ENCODE results near the gene TACR1.
"Not testable (repeated sequence)": the region's sequence is repeated elsewhere in the genome, so short reads cannot be mapped to it uniquely, and the experiment has no call there.

Gene TACR1

GRCh38 chr2:75146606-75147332 lies 52.6 kb downstream of the TACR1 start:
- Histone ChIP-seq H3K4me1 (ENCODE audit: control insufficient read depth, insufficient read depth, low read length) (no peaks in the 10 kb centered on the region), H3K36me3 (ENCODE audit: control insufficient read depth, insufficient read depth, low read length) (no peaks in the 10 kb centered on the region), H3K9me3 (ENCODE audit: control insufficient read depth, insufficient read depth, low read length) (no peaks in the 10 kb centered on the region), H3K27me3 (ENCODE audit: control insufficient read depth, insufficient read depth, low read length) (no peaks in the 10 kb centered on the region), H3K9ac (ENCODE audit: low read depth, low read length) (no peak overlapping the region), H3K4me3 (ENCODE audit: low read depth, low read length) (no peak overlapping the region), H3K27ac (ENCODE audit: low read depth, low read length) (no peak overlapping the region)

- H3K4me3 ChIP-seq (ENCODE audit: low read depth, low read length); H3K4me1 ChIP-seq (ENCODE audit: control insufficient read depth, insufficient read depth, low read length); H3K27ac ChIP-seq (ENCODE audit: low read depth, low read length); H3K9ac ChIP-seq (ENCODE audit: low read depth, low read length); H3K36me3 ChIP-seq (ENCODE audit: control insufficient read depth, insufficient read depth, low read length); H3K27me3 ChIP-seq (ENCODE audit: control insufficient read depth, insufficient read depth, low read length); H3K9me3 ChIP-seq (ENCODE audit: control insufficient read depth, insufficient read depth, low read length): not testable (repeated sequence)
Observed at GRCh38 chr2:75146221-75146605, 53.1 kb downstream of the TACR1 start.

GRCh38 chr2:75142081-75142480 lies 57.2 kb downstream of the TACR1 start:
- no peaks in the 10 kb centered on the region for H3K27me3 ChIP-seq (ENCODE audit: control insufficient read depth, insufficient read depth, low read length)
- no peaks in the 10 kb centered on the region for H3K36me3 ChIP-seq (ENCODE audit: control insufficient read depth, insufficient read depth, low read length)
- no peak overlapping the region for H3K9ac ChIP-seq (ENCODE audit: low read depth, low read length)
- no peak overlapping the region for H3K4me3 ChIP-seq (ENCODE audit: low read depth, low read length)
- H3K27ac ChIP-seq (ENCODE audit: low read depth, low read length), result no peak overlapping the region
- no peaks in the 10 kb centered on the region for H3K4me1 ChIP-seq (ENCODE audit: control insufficient read depth, insufficient read depth, low read length)
- no peaks in the 10 kb centered on the region for H3K9me3 ChIP-seq (ENCODE audit: control insufficient read depth, insufficient read depth, low read length)

- Histone ChIP-seq H3K27me3 (ENCODE audit: control insufficient read depth, insufficient read depth, low read length) (no peaks in the 10 kb centered on the region), H3K9me3 (ENCODE audit: control insufficient read depth, insufficient read depth, low read length) (no peaks in the 10 kb centered on the region), H3K27ac (ENCODE audit: low read depth, low read length) (no peak overlapping the region), H3K9ac (ENCODE audit: low read depth, low read length) (no peak overlapping the region), H3K36me3 (ENCODE audit: control insufficient read depth, insufficient read depth, low read length) (no peaks in the 10 kb centered on the region), H3K4me1 (ENCODE audit: control insufficient read depth, insufficient read depth, low read length) (0 out of 2 replicates have a peak, but pooled peaks cover 5% of the 10 kb centered on the region), H3K4me3 (ENCODE audit: low read depth, low read length) (no peak overlapping the region)
Observed at GRCh38 chr2:75140288-75140687, 59.0 kb downstream of the TACR1 start.

- Histone ChIP-seq H3K4me1 (ENCODE audit: control insufficient read depth, insufficient read depth, low read length) (0 out of 2 replicates have a peak, but pooled peaks cover 5% of the 10 kb centered on the region), H3K9ac (ENCODE audit: low read depth, low read length) (no peak overlapping the region), H3K27me3 (ENCODE audit: control insufficient read depth, insufficient read depth, low read length) (no peaks in the 10 kb centered on the region), H3K4me3 (ENCODE audit: low read depth, low read length) (no peak overlapping the region), H3K27ac (ENCODE audit: low read depth, low read length) (no peak overlapping the region), H3K36me3 (ENCODE audit: control insufficient read depth, insufficient read depth, low read length) (no peaks in the 10 kb centered on the region), H3K9me3 (ENCODE audit: control insufficient read depth, insufficient read depth, low read length) (no peaks in the 10 kb centered on the region)
Observed at GRCh38 chr2:75139171-75139570, 60.1 kb downstream of the TACR1 start.

GRCh38 chr2:75138528-75138927 lies 60.8 kb downstream of the TACR1 start:
- Histone ChIP-seq H3K9me3 (ENCODE audit: control insufficient read depth, insufficient read depth, low read length) (no peaks in the 10 kb centered on the region), H3K4me3 (ENCODE audit: low read depth, low read length) (no peak overlapping the region), H3K27me3 (ENCODE audit: control insufficient read depth, insufficient read depth, low read length) (no peaks in the 10 kb centered on the region), H3K9ac (ENCODE audit: low read depth, low read length) (no peak overlapping the region), H3K4me1 (ENCODE audit: control insufficient read depth, insufficient read depth, low read length) (0 out of 2 replicates have a peak, but pooled peaks cover 5% of the 10 kb centered on the region), H3K27ac (ENCODE audit: low read depth, low read length) (no peak overlapping the region), H3K36me3 (ENCODE audit: control insufficient read depth, insufficient read depth, low read length) (no peaks in the 10 kb centered on the region)

GRCh38 chr2:75135776-75136400 lies 63.4 kb downstream of the TACR1 start:
- Histone ChIP-seq H3K4me3 (ENCODE audit: low read depth, low read length) (no peak overlapping the region), H3K9me3 (ENCODE audit: control insufficient read depth, insufficient read depth, low read length) (no peaks in the 10 kb centered on the region), H3K9ac (ENCODE audit: low read depth, low read length) (no peak overlapping the region), H3K27me3 (ENCODE audit: control insufficient read depth, insufficient read depth, low read length) (no peaks in the 10 kb centered on the region), H3K4me1 (ENCODE audit: control insufficient read depth, insufficient read depth, low read length) (peaks cover 12% of the 10 kb centered on the region; the same call in 1 of the 2 replicates), H3K36me3 (ENCODE audit: control insufficient read depth, insufficient read depth, low read length) (no peaks in the 10 kb centered on the region), H3K27ac (ENCODE audit: low read depth, low read length) (no peak overlapping the region)

GRCh38 chr2:75134860-75135259 lies 64.5 kb downstream of the TACR1 start:
- H3K27ac ChIP-seq (ENCODE audit: low read depth, low read length), result no peak overlapping the region

GRCh38 chr2:75133621-75134570 lies 65.4 kb downstream of the TACR1 start:
- H3K27me3 ChIP-seq (ENCODE audit: control insufficient read depth, insufficient read depth, low read length), result no peaks in the 10 kb centered on the region
- H3K27ac ChIP-seq (ENCODE audit: low read depth, low read length), result no peak overlapping the region
- H3K9me3 ChIP-seq (ENCODE audit: control insufficient read depth, insufficient read depth, low read length), result no peaks in the 10 kb centered on the region
- H3K4me1 ChIP-seq (ENCODE audit: control insufficient read depth, insufficient read depth, low read length), result peaks cover 20% of the 10 kb centered on the region; the same call in 1 of the 2 replicates
- H3K4me3 ChIP-seq (ENCODE audit: low read depth, low read length), result no peak overlapping the region
- no peak overlapping the region for H3K9ac ChIP-seq (ENCODE audit: low read depth, low read length)
- H3K36me3 ChIP-seq (ENCODE audit: control insufficient read depth, insufficient read depth, low read length), result no peaks in the 10 kb centered on the region

More at GRCh38 chr2:75134860-75135259, 64.5 kb downstream of the TACR1 start:
- H3K4me1 ChIP-seq (ENCODE audit: control insufficient read depth, insufficient read depth, low read length), result peaks cover 19% of the 10 kb centered on the region; the same call in 1 of the 2 replicates
- no peaks in the 10 kb centered on the region for H3K9me3 ChIP-seq (ENCODE audit: control insufficient read depth, insufficient read depth, low read length)
- no peaks in the 10 kb centered on the region for H3K27me3 ChIP-seq (ENCODE audit: control insufficient read depth, insufficient read depth, low read length)
- H3K9ac ChIP-seq (ENCODE audit: low read depth, low read length), result no peak overlapping the region
- H3K4me3 ChIP-seq (ENCODE audit: low read depth, low read length), result no peak overlapping the region
- H3K36me3 ChIP-seq (ENCODE audit: control insufficient read depth, insufficient read depth, low read length), result no peaks in the 10 kb centered on the region

GRCh38 chr2:75130171-75130570 lies 69.1 kb downstream of the TACR1 start:
- H3K9ac ChIP-seq (ENCODE audit: low read depth, low read length), result no peak overlapping the region
- H3K9me3 ChIP-seq (ENCODE audit: control insufficient read depth, insufficient read depth, low read length), result no peaks in the 10 kb centered on the region
- no peaks in the 10 kb centered on the region for H3K36me3 ChIP-seq (ENCODE audit: control insufficient read depth, insufficient read depth, low read length)
- H3K4me3 ChIP-seq (ENCODE audit: low read depth, low read length), result no peak overlapping the region
- H3K4me1 ChIP-seq (ENCODE audit: control insufficient read depth, insufficient read depth, low read length), result peaks cover 15% of the 10 kb centered on the region; the same call in 1 of the 2 replicates
- H3K27ac ChIP-seq (ENCODE audit: low read depth, low read length), result no peak overlapping the region
- H3K27me3 ChIP-seq (ENCODE audit: control insufficient read depth, insufficient read depth, low read length), result no peaks in the 10 kb centered on the region

Data from HUES48 (cell line).